ENCODE data around the gene MORN1.

DNA sequence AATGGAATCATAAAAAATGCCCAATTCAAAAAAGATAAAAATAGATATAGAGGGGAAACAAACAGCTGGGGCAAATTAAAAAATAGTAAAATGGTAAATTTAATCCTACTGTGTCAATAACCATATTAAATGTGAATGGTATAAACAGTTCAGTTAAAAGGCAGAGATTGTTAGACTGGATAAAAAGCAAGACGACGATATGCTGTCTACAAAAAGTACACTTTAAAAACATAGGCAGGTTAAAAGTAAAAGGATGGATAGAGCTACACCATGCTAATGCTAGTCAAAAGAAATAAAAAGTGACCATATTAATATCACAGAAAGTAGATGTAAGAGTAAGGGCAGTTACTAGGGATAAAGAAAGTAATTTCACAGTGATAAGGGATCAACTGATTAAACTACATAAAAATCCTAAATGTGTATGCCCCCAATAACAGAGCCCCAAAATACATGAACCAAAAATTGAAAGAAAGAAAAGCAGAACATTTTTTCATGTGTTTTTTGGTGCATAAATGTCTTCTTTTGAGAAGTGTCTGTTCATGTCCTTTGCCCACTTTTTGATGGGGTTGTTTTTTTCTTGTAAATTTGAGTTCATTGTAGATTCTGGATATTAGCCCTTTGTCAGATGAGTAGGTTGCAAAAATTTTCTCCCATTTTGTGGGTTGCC lies 27.4 kb downstream of the MORN1 start:
- TF ChIP-seq, protein P1, sequence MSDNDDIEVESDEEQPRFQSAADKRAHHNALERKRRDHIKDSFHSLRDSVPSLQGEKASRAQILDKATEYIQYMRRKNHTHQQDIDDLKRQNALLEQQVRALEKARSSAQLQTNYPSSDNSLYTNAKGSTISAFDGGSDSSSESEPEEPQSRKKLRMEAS (IDR thresholded peaks at IDR 0.05): no peak
- TF ChIP-seq YY1 (IDR thresholded peaks at IDR 0.05) (no peak), TAF1 (conservative IDR thresholded peaks at IDR 0.05) (no peak), EGR1 (IDR thresholded peaks at IDR 0.05; ENCODE audit: low read depth in 2 of 2) (no peak), JUND (IDR thresholded peaks at IDR 0.05) (no peak), RAD21 (IDR thresholded peaks at IDR 0.05) (no peak), SP1 (IDR thresholded peaks at IDR 0.05) (no peak), ZBTB33 (IDR thresholded peaks at IDR 0.05) (no peak), GABPA (IDR thresholded peaks at IDR 0.05 in 1 of 2, conservative IDR thresholded peaks at IDR 0.05 in 1 of 2) (no peak), HNF4A (conservative IDR thresholded peaks at IDR 0.05) (no peak), RXRA (IDR thresholded peaks at IDR 0.05) (no peak)
- TF ChIP-seq, protein P2, sequence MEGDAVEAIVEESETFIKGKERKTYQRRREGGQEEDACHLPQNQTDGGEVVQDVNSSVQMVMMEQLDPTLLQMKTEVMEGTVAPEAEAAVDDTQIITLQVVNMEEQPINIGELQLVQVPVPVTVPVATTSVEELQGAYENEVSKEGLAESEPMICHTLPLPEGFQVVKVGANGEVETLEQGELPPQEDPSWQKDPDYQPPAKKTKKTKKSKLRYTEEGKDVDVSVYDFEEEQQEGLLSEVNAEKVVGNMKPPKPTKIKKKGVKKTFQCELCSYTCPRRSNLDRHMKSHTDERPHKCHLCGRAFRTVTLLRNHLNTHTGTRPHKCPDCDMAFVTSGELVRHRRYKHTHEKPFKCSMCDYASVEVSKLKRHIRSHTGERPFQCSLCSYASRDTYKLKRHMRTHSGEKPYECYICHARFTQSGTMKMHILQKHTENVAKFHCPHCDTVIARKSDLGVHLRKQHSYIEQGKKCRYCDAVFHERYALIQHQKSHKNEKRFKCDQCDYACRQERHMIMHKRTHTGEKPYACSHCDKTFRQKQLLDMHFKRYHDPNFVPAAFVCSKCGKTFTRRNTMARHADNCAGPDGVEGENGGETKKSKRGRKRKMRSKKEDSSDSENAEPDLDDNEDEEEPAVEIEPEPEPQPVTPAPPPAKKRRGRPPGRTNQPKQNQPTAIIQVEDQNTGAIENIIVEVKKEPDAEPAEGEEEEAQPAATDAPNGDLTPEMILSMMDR (IDR thresholded peaks at IDR 0.05; ENCODE audit: low read depth, low read length, missing input control): no peak
- TF ChIP-seq, protein P3, sequence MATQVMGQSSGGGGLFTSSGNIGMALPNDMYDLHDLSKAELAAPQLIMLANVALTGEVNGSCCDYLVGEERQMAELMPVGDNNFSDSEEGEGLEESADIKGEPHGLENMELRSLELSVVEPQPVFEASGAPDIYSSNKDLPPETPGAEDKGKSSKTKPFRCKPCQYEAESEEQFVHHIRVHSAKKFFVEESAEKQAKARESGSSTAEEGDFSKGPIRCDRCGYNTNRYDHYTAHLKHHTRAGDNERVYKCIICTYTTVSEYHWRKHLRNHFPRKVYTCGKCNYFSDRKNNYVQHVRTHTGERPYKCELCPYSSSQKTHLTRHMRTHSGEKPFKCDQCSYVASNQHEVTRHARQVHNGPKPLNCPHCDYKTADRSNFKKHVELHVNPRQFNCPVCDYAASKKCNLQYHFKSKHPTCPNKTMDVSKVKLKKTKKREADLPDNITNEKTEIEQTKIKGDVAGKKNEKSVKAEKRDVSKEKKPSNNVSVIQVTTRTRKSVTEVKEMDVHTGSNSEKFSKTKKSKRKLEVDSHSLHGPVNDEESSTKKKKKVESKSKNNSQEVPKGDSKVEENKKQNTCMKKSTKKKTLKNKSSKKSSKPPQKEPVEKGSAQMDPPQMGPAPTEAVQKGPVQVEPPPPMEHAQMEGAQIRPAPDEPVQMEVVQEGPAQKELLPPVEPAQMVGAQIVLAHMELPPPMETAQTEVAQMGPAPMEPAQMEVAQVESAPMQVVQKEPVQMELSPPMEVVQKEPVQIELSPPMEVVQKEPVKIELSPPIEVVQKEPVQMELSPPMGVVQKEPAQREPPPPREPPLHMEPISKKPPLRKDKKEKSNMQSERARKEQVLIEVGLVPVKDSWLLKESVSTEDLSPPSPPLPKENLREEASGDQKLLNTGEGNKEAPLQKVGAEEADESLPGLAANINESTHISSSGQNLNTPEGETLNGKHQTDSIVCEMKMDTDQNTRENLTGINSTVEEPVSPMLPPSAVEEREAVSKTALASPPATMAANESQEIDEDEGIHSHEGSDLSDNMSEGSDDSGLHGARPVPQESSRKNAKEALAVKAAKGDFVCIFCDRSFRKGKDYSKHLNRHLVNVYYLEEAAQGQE (IDR thresholded peaks at IDR 0.05): no peak
- TF ChIP-seq, protein P4, sequence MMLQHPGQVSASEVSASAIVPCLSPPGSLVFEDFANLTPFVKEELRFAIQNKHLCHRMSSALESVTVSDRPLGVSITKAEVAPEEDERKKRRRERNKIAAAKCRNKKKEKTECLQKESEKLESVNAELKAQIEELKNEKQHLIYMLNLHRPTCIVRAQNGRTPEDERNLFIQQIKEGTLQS (IDR thresholded peaks at IDR 0.05): no peak

Data from liver (tissue), 3 donors.